GM13977 (cell line): ENCODE data around the gene SERPINA12.

ENCODE experiments used
- DNase-seq: peaks from one replicate; pipeline ENCODE4 v3.0.0; 2012; ENCODE audit warnings: low spot score
- in situ Hi-C: fragments of 300-500 bp; cut with MboI; formaldehyde crosslinking; loops from one replicate; pipeline ENCODE4 v1.12.0; 2022; ENCODE audit warnings: low sequenced_read_pairs, low pct_unique_long_range_greater_than_20kb, mixed read lengths, inconsistent platforms; ENCODE audit not compliant: unreplicated experiment
- TF ChIP-seq, protein P1 (sequence below): IDR thresholded peaks from 2 replicates; pipeline ENCODE4 v1.5.1; 2012; ENCODE audit warnings: mild to moderate bottlenecking, control low read depth; ENCODE audit not compliant: insufficient read depth; ENCODE audit errors: extremely low read depth, missing control alignments

SERPINA12 gene

DNA sequence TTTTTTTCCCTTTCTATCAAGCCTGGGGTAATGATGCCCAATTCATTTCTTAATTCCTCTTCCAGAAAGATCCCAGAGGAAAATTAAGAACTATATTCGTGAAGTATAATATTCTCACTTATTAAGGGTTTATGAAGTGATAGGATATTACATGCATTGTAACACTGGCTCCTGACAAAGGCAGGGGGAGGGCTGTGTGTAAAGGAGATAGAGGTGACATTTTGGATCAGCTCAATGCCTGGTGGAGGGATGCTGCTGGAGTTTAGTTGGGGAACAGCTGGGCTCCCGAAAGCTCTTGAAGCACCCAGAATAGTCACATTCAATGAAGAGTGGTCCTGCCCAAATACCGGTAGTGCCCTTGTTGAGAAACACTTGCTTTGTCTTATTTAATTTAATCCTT is 57.4 kb downstream of the SERPINA12 start:
- in situ Hi-C loops, result no loop called here
- TF ChIP-seq, protein P1, sequence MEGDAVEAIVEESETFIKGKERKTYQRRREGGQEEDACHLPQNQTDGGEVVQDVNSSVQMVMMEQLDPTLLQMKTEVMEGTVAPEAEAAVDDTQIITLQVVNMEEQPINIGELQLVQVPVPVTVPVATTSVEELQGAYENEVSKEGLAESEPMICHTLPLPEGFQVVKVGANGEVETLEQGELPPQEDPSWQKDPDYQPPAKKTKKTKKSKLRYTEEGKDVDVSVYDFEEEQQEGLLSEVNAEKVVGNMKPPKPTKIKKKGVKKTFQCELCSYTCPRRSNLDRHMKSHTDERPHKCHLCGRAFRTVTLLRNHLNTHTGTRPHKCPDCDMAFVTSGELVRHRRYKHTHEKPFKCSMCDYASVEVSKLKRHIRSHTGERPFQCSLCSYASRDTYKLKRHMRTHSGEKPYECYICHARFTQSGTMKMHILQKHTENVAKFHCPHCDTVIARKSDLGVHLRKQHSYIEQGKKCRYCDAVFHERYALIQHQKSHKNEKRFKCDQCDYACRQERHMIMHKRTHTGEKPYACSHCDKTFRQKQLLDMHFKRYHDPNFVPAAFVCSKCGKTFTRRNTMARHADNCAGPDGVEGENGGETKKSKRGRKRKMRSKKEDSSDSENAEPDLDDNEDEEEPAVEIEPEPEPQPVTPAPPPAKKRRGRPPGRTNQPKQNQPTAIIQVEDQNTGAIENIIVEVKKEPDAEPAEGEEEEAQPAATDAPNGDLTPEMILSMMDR, result no peak
- no peak for DNase-seq

DNA sequence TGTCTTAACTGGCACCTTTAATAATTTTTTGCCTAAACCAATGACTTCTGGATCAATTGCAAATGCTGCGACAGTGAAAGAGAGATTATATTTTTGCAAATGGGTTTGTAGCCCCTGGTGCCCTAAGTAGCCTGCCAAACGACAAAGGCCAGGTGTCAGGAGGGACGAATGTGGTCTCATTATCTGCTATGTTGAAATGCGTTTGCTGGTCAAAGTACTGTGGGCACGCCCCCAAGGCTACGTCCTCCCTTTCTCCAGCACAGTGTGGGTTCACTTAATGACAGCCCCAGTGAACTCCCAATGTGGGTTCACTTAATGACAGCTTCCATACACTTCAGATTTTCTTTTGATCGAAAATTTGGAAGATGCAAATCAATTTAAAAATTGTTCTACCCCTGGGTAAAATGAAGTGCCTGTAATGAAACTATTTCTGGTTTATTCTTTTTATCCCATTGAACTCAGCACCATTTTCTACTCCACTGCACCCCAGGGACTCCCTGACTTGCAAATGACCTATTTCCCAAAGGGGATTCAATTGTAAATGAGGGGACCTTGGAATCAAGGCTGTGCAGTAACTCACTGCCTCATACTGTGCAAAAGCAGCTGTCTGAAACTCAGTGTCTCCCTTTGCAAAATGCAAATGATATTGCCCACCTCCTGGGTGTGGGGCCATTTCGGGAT is 58.0 kb downstream of the SERPINA12 start:
- DNase-seq, result no peak
- TF ChIP-seq, protein P1, result no peak
- in situ Hi-C loops, result no loop called here

DNA sequence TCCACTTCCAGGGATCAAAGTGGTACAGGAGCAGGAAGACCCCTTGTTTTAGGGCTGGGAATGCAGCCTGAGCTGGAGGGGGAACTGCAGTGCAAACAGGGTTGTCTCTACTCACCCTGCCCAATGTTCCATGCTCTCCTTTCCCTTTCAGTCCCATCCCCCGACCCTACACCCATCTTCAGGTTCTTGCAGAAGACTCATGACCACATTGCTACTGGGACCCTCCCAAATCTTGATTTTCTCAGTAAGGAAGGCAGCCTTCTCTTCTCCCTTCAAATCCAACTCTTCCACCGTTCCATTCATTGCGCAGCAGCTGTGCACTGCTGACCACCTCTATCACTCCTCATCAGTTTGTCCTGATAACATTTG is 58.6 kb downstream of the SERPINA12 start:
- DNase-seq, result no peak
- in situ Hi-C loops, result no loop called here
- TF ChIP-seq, protein P1, result no peak

DNA sequence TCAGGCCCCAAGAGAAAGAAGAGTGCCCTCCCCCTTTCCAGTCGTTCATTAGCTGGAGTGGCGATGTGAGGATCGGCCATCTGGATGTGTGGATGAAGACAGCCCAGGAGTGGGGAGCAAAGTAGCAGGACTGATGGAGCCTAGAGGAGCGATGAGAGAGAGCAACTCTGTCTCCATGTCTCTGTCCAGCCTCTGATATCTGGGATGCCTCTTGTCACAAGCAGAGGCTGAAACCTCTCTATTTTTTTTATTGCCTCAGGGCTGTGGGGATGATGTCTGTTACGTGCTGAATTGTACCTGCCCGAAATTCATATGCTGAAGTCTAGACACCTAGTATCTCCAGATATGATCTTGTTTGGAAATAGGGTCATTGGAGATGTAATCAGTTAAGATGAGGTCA is 59.3 kb downstream of the SERPINA12 start:
- TF ChIP-seq, protein P1, result no peak
- DNase-seq, result no peak
- in situ Hi-C loops, result no loop called here

DNA sequence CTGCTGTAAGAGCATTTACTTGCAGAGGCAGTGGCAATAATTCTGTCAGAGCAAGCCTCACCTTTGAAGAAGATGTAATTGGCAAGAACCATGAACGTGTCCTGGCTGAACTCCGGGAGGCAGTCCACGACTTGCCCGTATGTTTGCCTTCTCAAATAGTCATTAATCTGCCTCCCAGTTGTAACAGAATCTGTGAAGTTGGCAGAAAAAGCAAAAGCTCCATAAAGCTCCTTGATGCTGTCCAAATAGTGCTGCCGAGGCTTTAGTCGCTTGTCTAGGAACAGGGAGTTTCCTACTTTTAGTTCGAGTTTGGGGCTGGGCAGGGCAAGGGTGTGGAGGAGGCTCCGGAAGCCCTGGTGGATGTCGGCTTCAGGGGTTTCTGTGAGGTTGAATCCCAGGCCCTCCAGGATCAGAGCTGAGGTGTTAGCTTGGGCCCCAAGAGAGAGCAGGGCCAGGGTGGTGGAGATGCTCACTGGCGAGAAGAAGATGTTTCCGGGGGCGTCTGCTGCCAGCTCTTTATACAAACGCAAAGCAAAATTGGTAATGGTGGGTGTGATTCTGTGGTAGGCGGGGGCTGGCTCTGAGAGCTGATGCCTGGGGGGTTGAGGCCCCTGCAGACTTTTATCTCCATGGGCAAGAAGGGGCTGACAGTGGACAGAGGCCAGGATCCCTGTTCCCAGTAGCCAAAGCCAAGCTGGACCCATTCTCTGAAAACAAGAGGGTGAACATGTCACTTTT is 61.0 kb downstream of the SERPINA12 start:
- in situ Hi-C loops, result no loop called here
- TF ChIP-seq, protein P1, result no peak
- DNase-seq, result no peak

DNA sequence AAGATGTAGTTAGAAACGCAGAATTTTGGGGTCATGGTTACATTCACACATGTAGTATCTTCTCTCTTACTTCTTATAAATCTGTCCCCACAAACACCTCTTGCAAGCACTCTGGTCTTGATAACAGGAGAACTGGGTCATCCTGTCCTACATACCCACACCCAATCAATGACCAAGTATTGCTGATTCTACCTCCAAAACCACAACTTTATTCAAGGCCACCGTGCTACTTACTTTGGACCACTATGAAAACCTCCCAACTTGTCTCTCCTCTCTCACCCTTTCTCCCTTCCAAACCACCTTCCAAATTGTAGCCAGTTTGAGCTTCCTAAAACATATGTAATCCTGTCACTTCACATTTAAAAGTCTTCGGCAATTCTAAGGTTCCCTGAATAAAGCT is 62.1 kb downstream of the SERPINA12 start:
- in situ Hi-C loops, result no loop called here
- TF ChIP-seq, protein P1, result no peak
- DNase-seq, result no peak
